Karpas-422 (cell line): Measurements from ENCODE around the gene HTT-AS. TPM values are rescaled to one million over a fixed set of nuclear protein-coding genes. Genes with fewer than 3 reads are reported as not detected.

Source experiments
- DNase-seq: peaks from one replicate; pipeline ENCODE4 v3.0.0-alpha.2; 2015
- H2AFZ ChIP-seq: fragments of 200-600 bp; sonication (generic); 2 replicates; pipeline ENCODE4 v1.6.1; 2014; ENCODE audit warnings: antibody characterized with exemption, low read length, mixed read lengths
- H3K27ac ChIP-seq: fragments of 200-600 bp; sonication (generic); 2 replicates; pipeline ENCODE4 v1.5.1; 2014; ENCODE audit warnings: mild to moderate bottlenecking, low read length, moderate library complexity
- H3K27me3 ChIP-seq: fragments of 200-600 bp; sonication (generic); 2 replicates; pipeline ENCODE4 v1.6.1; 2014; ENCODE audit warnings: low read length, mixed read lengths
- H3K36me3 ChIP-seq: fragments of 200-600 bp; sonication (generic); 2 replicates; pipeline ENCODE4 v1.6.1; 2014; ENCODE audit warnings: low read length, mixed read lengths; ENCODE audit not compliant: insufficient read depth
- H3K4me1 ChIP-seq: fragments of 200-600 bp; sonication (generic); 2 replicates; pipeline ENCODE4 v1.6.1; 2014; ENCODE audit warnings: mild to moderate bottlenecking, low read length, mixed read lengths
- H3K4me2 ChIP-seq: fragments of 200-600 bp; sonication (generic); 2 replicates; pipeline ENCODE4 v1.6.1; 2014; ENCODE audit warnings: low read length, low read depth, mild to moderate bottlenecking; ENCODE audit not compliant: poor library complexity, severe bottlenecking
- H3K4me3 ChIP-seq: fragments of 200-600 bp; sonication (generic); 2 replicates; pipeline ENCODE4 v1.5.1; 2014; ENCODE audit warnings: mild to moderate bottlenecking, antibody characterized with exemption, low read length, mixed read lengths
- H3K79me2 ChIP-seq: fragments of 200-600 bp; sonication (generic); 2 replicates; pipeline ENCODE4 v1.6.1; 2014; ENCODE audit warnings: mild to moderate bottlenecking, low read length, mixed read lengths
- H3K9ac ChIP-seq: fragments of 200-600 bp; sonication (generic); 2 replicates; pipeline ENCODE4 v1.6.0; 2014; ENCODE audit warnings: low read length
- H3K9me2 ChIP-seq: fragments of 200-600 bp; sonication (generic), shearing (Covaris generic); replicated peaks from 2 replicates; pipeline ENCODE4 v1.6.0; 2014; ENCODE audit warnings: mild to moderate bottlenecking, low read length, moderate library complexity; ENCODE audit not compliant: insufficient read depth
- H3K9me3 ChIP-seq: fragments of 300-700, 200-600 bp; sonication (generic); 2 replicates; pipeline ENCODE4 v1.6.1; 2014; ENCODE audit warnings: low read length, mixed read lengths
- H4K20me1 ChIP-seq: fragments of 200-600 bp; sonication (generic); 2 replicates; pipeline ENCODE4 v1.6.1; 2014; ENCODE audit warnings: mild to moderate bottlenecking, antibody characterized with exemption, low read length, low read depth; ENCODE audit not compliant: insufficient read depth
- total RNA-seq: library from RNA; depleted of rRNA; stranded (reverse); fragments of >200 nt; shearing (Covaris generic); gene quantifications from 2 replicates; pipeline ENCODE4 v1.2.3, GENCODE V29; 2014; ENCODE audit warnings: low replicate concordance

Gene HTT-AS
- total RNA-seq, 1 experiment from 2014 or later: not detected

- no peaks in the 10 kb centered on the region for H3K27me3 ChIP-seq
- H3K4me1 ChIP-seq: peaks cover 2% of the 10 kb centered on the region; the same call in 1 of the 2 replicates
- H3K27ac ChIP-seq: no peak overlapping the region
- no peak overlapping the region for H3K4me2 ChIP-seq
- no peaks in the 10 kb centered on the region for H3K9me2 ChIP-seq
- H4K20me1 ChIP-seq: no peaks in the 10 kb centered on the region
- no peaks in the 10 kb centered on the region for H3K9me3 ChIP-seq
- H3K4me3 ChIP-seq: no peak overlapping the region
- no peak for DNase-seq
- no peaks in the 10 kb centered on the region for H3K36me3 ChIP-seq
- no peak overlapping the region for H3K9ac ChIP-seq
- no peaks in the 10 kb centered on the region for H3K79me2 ChIP-seq
- H2AFZ ChIP-seq: no peak overlapping the region
These were observed 39.1 kb downstream of the HTT-AS start for GRCh38 chr4:3035249-3035648.

DNA sequence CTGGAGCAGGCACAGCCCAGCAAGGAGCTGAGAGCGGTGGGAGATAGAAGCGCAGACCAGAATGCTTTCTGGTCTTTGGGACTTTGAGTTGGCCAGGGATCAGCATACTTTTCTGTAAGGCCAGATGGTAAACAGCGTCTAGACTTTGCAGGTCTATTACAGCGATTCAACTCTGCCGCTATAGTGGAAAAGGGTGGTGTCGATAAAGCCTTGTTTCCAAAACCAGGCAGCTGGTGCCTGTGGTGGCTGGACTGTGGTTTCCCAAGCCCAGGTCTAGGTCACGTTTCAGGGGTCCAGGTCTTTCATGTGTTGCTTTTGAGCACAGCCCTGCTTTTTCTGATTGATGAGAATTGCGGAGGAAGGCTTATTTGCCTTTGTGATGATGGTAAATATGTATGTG, 40.1 kb downstream of the HTT-AS start:
- Histone ChIP-seq H3K4me2 (no peak overlapping the region), H3K27ac (no peak overlapping the region), H3K4me3 (no peak overlapping the region), H3K79me2 (no peaks in the 10 kb centered on the region), H3K36me3 (no peaks in the 10 kb centered on the region), H2AFZ (no peak overlapping the region), H3K9me2 (no peaks in the 10 kb centered on the region), H3K9ac (no peak overlapping the region), H3K9me3 (no peaks in the 10 kb centered on the region), H3K4me1 (peaks cover 2% of the 10 kb centered on the region; the same call in 1 of the 2 replicates), H4K20me1 (no peaks in the 10 kb centered on the region), H3K27me3 (no peaks in the 10 kb centered on the region)
- no peak for DNase-seq

DNA sequence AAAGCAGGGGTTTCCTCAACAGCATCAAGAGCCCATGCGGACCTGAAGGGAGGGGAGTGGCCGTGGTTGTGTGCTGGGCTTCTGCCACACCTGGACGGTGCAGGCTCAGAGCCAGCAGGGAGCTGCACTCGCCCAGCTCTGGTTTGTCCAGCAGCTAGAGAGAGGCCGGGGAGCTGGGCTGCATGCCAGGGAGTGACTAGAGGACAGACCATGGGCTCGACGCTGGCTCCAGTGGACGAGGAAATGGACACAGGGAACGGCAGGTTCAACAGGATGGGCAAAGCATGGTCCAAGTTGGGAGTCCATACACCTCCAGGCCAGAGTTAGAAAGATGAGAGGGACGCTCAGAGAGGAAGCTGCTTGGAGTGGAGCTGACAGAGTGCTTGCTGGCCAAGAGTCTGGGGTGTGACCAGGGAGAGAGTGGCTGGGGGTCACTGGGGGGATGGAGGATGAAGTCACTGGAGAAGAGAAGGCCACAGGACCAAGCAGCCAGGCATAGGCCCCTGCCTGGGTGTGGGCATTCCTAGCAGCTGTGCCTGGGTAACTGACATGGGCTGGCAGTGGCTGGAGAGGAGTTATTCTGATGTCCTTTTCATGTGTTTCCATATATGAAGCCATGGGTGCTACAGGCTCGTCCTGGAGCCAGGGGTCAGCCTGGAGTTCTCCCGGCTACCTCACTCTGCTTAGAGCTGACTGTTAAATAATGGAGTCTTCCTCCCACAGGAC, 42.8 kb downstream of the HTT-AS start:
- Histone ChIP-seq H3K4me2 (no peak overlapping the region), H3K9me2 (no peaks in the 10 kb centered on the region)

GRCh38 chr4:3030566-3031356, 43.6 kb downstream of the HTT-AS start:
- no peak for DNase-seq
- no peaks in the 10 kb centered on the region for H3K9me2 ChIP-seq

More for the DNA sequence above, 42.8 kb downstream of the HTT-AS start:
- no peaks in the 10 kb centered on the region for H4K20me1 ChIP-seq
- H2AFZ ChIP-seq: no peak overlapping the region
- H3K27me3 ChIP-seq: no peaks in the 10 kb centered on the region
- H3K9me3 ChIP-seq: no peaks in the 10 kb centered on the region
- no peaks in the 10 kb centered on the region for H3K79me2 ChIP-seq
- no peaks in the 10 kb centered on the region for H3K4me1 ChIP-seq
- H3K4me3 ChIP-seq: no peak overlapping the region
- no peak overlapping the region for H3K9ac ChIP-seq
- no peak overlapping the region for H3K27ac ChIP-seq
- H3K36me3 ChIP-seq: no peaks in the 10 kb centered on the region
- DNase-seq: no peak

GRCh38 chr4:3029464-3029863, 44.9 kb downstream of the HTT-AS start:
- H3K79me2 ChIP-seq: no peaks in the 10 kb centered on the region
- H3K27me3 ChIP-seq: no peaks in the 10 kb centered on the region
- no peak for DNase-seq
- no peaks in the 10 kb centered on the region for H3K9me3 ChIP-seq
- no peaks in the 10 kb centered on the region for H3K9me2 ChIP-seq
- no peak overlapping the region for H2AFZ ChIP-seq
- H3K4me2 ChIP-seq: no peak overlapping the region
- no peak overlapping the region for H3K4me3 ChIP-seq
- no peaks in the 10 kb centered on the region for H3K4me1 ChIP-seq
- H4K20me1 ChIP-seq: no peaks in the 10 kb centered on the region
- H3K27ac ChIP-seq: no peak overlapping the region
- no peaks in the 10 kb centered on the region for H3K36me3 ChIP-seq
- H3K9ac ChIP-seq: no peak overlapping the region

More at GRCh38 chr4:3030566-3031356, 43.6 kb downstream of the HTT-AS start:
- Histone ChIP-seq H4K20me1 (no peaks in the 10 kb centered on the region), H3K27me3 (no peaks in the 10 kb centered on the region), H3K36me3 (no peaks in the 10 kb centered on the region), H3K4me2 (no peak overlapping the region), H3K79me2 (no peaks in the 10 kb centered on the region), H3K27ac (no peak overlapping the region), H3K4me3 (no peak overlapping the region), H3K4me1 (no peaks in the 10 kb centered on the region), H3K9ac (no peak overlapping the region), H3K9me3 (no peaks in the 10 kb centered on the region), H2AFZ (no peak overlapping the region)

DNA sequence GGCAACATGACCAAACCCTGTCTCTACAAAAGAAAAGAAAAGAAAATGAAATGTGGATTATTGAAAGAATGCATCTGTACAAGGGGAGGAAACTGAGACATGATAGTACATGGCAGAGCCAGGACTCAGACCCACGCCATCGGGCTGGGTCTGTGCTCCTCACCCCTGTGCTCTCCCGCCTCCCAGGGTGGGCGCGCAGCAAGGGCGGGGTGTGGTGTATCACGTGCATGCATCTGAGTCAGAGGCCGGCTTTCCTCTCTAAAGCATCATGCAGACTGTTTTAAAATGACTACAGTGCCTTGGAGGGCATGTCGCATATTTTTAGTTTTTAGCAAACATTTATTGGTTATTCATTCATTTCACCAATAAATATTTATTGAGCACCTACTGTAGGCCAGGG, 47.8 kb downstream of the HTT-AS start:
- H3K79me2 ChIP-seq: no peaks in the 10 kb centered on the region
- H2AFZ ChIP-seq: no peak overlapping the region
- no peaks in the 10 kb centered on the region for H3K9me3 ChIP-seq
- H3K27ac ChIP-seq: no peak overlapping the region
- H3K4me2 ChIP-seq: no peak overlapping the region
- H3K4me1 ChIP-seq: no peaks in the 10 kb centered on the region
- H3K9ac ChIP-seq: no peak overlapping the region
- DNase-seq: no peak
- H3K36me3 ChIP-seq: no peaks in the 10 kb centered on the region
- no peaks in the 10 kb centered on the region for H3K9me2 ChIP-seq
- H3K4me3 ChIP-seq: no peak overlapping the region
- no peaks in the 10 kb centered on the region for H4K20me1 ChIP-seq
- H3K27me3 ChIP-seq: no peaks in the 10 kb centered on the region

DNA sequence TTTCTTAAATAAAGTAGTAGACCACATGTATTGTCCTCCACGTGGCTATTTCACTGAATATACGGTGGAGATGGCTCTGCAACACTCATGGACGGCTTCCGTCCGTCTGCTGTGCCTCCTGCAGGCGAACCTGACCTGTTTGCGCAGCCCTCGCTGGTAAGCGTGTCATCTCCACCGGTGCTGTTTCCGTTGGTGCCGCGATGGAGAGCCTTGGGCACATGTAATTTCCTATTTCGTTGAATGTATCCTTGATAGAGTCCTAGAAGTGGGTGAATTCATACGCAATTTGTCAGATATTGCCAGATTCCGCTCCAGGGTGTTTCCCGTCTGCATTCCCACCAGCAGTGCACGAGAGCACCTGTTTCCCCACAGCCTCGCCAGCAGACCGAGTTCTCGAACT, 48.5 kb downstream of the HTT-AS start:
- H3K9me2 ChIP-seq: no peaks in the 10 kb centered on the region
- no peaks in the 10 kb centered on the region for H3K36me3 ChIP-seq
- no peak overlapping the region for H3K4me3 ChIP-seq
- no peaks in the 10 kb centered on the region for H3K9me3 ChIP-seq
- H3K4me2 ChIP-seq: no peak overlapping the region
- no peak overlapping the region for H3K9ac ChIP-seq
- no peak overlapping the region for H3K27ac ChIP-seq
- no peaks in the 10 kb centered on the region for H3K79me2 ChIP-seq
- DNase-seq: no peak
- no peaks in the 10 kb centered on the region for H3K27me3 ChIP-seq
- no peaks in the 10 kb centered on the region for H3K4me1 ChIP-seq
- no peak overlapping the region for H2AFZ ChIP-seq
- H4K20me1 ChIP-seq: no peaks in the 10 kb centered on the region

DNA sequence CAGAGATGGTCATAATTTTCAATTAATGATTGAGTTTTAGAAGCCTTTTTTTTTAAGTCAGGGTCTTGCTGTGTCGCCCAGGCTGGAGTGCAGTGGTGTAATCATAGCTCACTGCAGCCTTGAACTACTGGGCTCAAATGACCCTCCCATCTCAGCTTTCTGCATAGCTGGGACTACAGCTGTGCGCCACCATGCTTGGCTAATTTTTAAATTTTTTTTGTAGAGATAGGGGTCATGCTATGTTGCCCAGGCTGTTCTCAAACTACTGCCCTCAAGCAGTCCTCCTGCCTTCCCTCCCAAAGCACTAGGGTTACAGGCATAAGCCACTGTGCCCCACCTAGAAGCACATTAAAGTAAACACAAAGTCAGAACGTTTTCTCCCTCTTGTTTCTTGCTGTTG, 51.7 kb downstream of the HTT-AS start:
- H3K9ac ChIP-seq: no peak overlapping the region
- peaks cover 18% of the 10 kb centered on the region for H3K4me1 ChIP-seq
- H3K27me3 ChIP-seq: no peaks in the 10 kb centered on the region
- no peaks in the 10 kb centered on the region for H3K79me2 ChIP-seq
- no peaks in the 10 kb centered on the region for H3K36me3 ChIP-seq
- H3K4me3 ChIP-seq: no peak overlapping the region
- no peak for DNase-seq
- H3K9me2 ChIP-seq: no peaks in the 10 kb centered on the region
- no peak overlapping the region for H2AFZ ChIP-seq
- no peak overlapping the region for H3K27ac ChIP-seq
- H3K4me2 ChIP-seq: no peak overlapping the region
- no peaks in the 10 kb centered on the region for H3K9me3 ChIP-seq
- H4K20me1 ChIP-seq: no peaks in the 10 kb centered on the region
